ENCODE results near the gene CTBP2. TPM values are rescaled to one million over a fixed set of nuclear protein-coding genes. Genes with fewer than 3 reads are reported as not detected.
"Not testable (repeated sequence)": the region's sequence is repeated elsewhere in the genome, so short reads cannot be mapped to it uniquely, and the experiment has no call there.

Gene CTBP2
- total RNA-seq, 4 donors from 2014 or later, result 92.4 to 136 (median 125) TPM

- Histone ChIP-seq H3K36me3 (no peaks in the 10 kb centered on the region), H3K9me3 (no peaks in the 10 kb centered on the region), H3K27me3 (no peaks in the 10 kb centered on the region), H3K4me1 (peaks cover 0 to 6% of the 10 kb centered on the region in 2 donors), H3K27ac (no peak overlapping the region), H3K4me3 (replicated peaks in 1 of 3) (no peak overlapping the region)
- no peak for TF ChIP-seq CTCF (IDR thresholded peaks at IDR 0.05)
- no peak for TF ChIP-seq POLR2A (IDR thresholded peaks at IDR 0.05)
- intact Hi-C loops (cut with DNase I), result loop anchor here (10.0 kb wide), 1 partner anchor 251 kb away; no protein-coding TSS in a partner anchor
- DNase-seq, result no peak
- 94 to 95% methylated on average over 15 to 16 of the region's 16 CpGs for WGBS, 2 donors
These were observed 5.5 kb upstream of the CTBP2 start for GRCh38 chr10:125165584-125166573.

GRCh38 chr10:125164421-125164820 is 4.1 kb upstream of the CTBP2 start:
- no peaks in the 10 kb centered on the region for H3K36me3 ChIP-seq
- no peak for DNase-seq
- peaks cover 0 to 6% of the 10 kb centered on the region in 2 donors for H3K4me1 ChIP-seq
- no peaks in the 10 kb centered on the region for H3K27me3 ChIP-seq
- no peak overlapping the region for H3K4me3 ChIP-seq (replicated peaks in 1 of 3)
- no peak overlapping the region for H3K27ac ChIP-seq
- H3K9me3 ChIP-seq, result no peaks in the 10 kb centered on the region
- intact Hi-C loops (cut with DNase I), result loop anchor here (5.0 to 10.0 kb wide), 2 partner anchors 107 to 250 kb away; no protein-coding TSS in a partner anchor
- 93 to 95% methylated on average over 10 of the region's 10 CpGs for WGBS, 2 donors
- no peak for TF ChIP-seq POLR2A (IDR thresholded peaks at IDR 0.05)
- TF ChIP-seq CTCF (IDR thresholded peaks at IDR 0.05), result no peak

- DNase-seq, result no peak
- H3K27ac ChIP-seq, result no peak overlapping the region
- H3K9me3 ChIP-seq, result no peaks in the 10 kb centered on the region
- no peaks in the 10 kb centered on the region for H3K27me3 ChIP-seq
- TF ChIP-seq POLR2A (IDR thresholded peaks at IDR 0.05) (no peak), CTCF (IDR thresholded peaks at IDR 0.05) (no peak)
- H3K4me3 ChIP-seq (replicated peaks in 1 of 3), result no peak overlapping the region
- no peaks in the 10 kb centered on the region for H3K36me3 ChIP-seq
- WGBS, 2 donors, result 43 to 59% methylated on average over 5 of the region's 5 CpGs
- peaks cover 0 to 6% of the 10 kb centered on the region in 2 donors for H3K4me1 ChIP-seq
- intact Hi-C loops (cut with DNase I), result loop anchor here (5.0 to 10.0 kb wide), 2 partner anchors 107 to 249 kb away; no protein-coding TSS in a partner anchor
These were observed 3.4 kb upstream of the CTBP2 start for GRCh38 chr10:125163803-125164202.

- H3K36me3 ChIP-seq; H3K4me3 ChIP-seq (replicated peaks in 1 of 3); H3K27ac ChIP-seq; H3K4me1 ChIP-seq; H3K9me3 ChIP-seq; DNase-seq; H3K27me3 ChIP-seq: not testable (repeated sequence)
- WGBS, 2 donors, result 96% methylated on average over 19 of the region's 19 CpGs
- intact Hi-C loops (cut with DNase I), result loop anchor here (5.0 to 10.0 kb wide), 2 partner anchors 106 to 249 kb away; no protein-coding TSS in a partner anchor
These were observed 2.9 kb upstream of the CTBP2 start for GRCh38 chr10:125163312-125163711.

GRCh38 chr10:125162120-125162931 is 2.0 kb upstream of the CTBP2 start:
- H3K27ac ChIP-seq, result peak overlapping the region; percentile 92 to 99 (median 95)
- no peak for TF ChIP-seq CTCF (IDR thresholded peaks at IDR 0.05)
- no peak for TF ChIP-seq POLR2A (IDR thresholded peaks at IDR 0.05)
- no peaks in the 10 kb centered on the region for H3K36me3 ChIP-seq
- peak overlapping the region in 2 of 3 donors; percentile 72 to 79 for H3K4me3 ChIP-seq (replicated peaks in 1 of 3)
- intact Hi-C loops (cut with DNase I), result loop anchor here (5.0 to 10.0 kb wide), 2 partner anchors 105 to 248 kb away; no protein-coding TSS in a partner anchor
- H3K9me3 ChIP-seq, result no peaks in the 10 kb centered on the region
- H3K27me3 ChIP-seq, result no peaks in the 10 kb centered on the region
- 71 to 75% methylated on average over 39 to 51 of the region's 51 CpGs for WGBS, 2 donors
- no peak for DNase-seq
- H3K4me1 ChIP-seq, result peaks cover 9 to 14% of the 10 kb centered on the region in 2 donors

Data from thyroid gland (tissue), 4 donors.